HEK293 (cell line): ENCODE measurements around the gene DSCAM.

Source experiments
- CTCF ChIA-PET: fragments of 350-600 bp; formaldehyde crosslinking; extraction: SDS; loops from one replicate; lab custom pipeline; 2021; ENCODE audit warnings: antibody characterized with exemption; lab: Yijun Ruan, JAX
- POLR2A ChIA-PET: fragments of 300-600 bp; formaldehyde crosslinking; extraction: SDS; loops from one replicate; lab custom pipeline; 2020; ENCODE audit warnings: antibody characterized with exemption, inconsistent platforms; lab: Yijun Ruan, JAX
- H3K27ac ChIP-seq: fragments of 200-500 bp; sonication (Bioruptor generic); 2 replicates; pipeline ENCODE4 v1.5.1; 2014; ENCODE audit warnings: low read depth, low read length, control low read depth, inconsistent platforms; ENCODE audit errors: extremely low read depth
- H3K36me3 ChIP-seq, 2 experiments: fragments of 200-500 bp in 1 of 2; sonication (Bioruptor generic) in 1 of 2; 1 replicate in 1 of 2; 2 replicates in 1 of 2; pipeline ENCODE4 v1.5.1; 2014 to 2017; ENCODE audit warnings: inconsistent platforms in 2 of 2, low read length in 2 of 2; ENCODE audit not compliant: control insufficient read depth in 2 of 2, insufficient read depth in 1 of 2
- H3K4me1 ChIP-seq: fragments of 200-500 bp; sonication (Bioruptor generic); 2 replicates; pipeline ENCODE4 v1.5.1; 2014; ENCODE audit warnings: mild to moderate bottlenecking, low read length, inconsistent platforms; ENCODE audit not compliant: control insufficient read depth, insufficient read depth
- H3K4me3 ChIP-seq: 2 replicates; pipeline ENCODE4 v1.5.1; 2011; ENCODE audit warnings: low read depth, mild to moderate bottlenecking, control low read depth, low read length, moderate library complexity
- H3K9me3 ChIP-seq: fragments of 200-500 bp; sonication (Bioruptor generic); 2 replicates; pipeline ENCODE4 v1.5.1; 2014; ENCODE audit warnings: low read depth, low read length, inconsistent platforms; ENCODE audit not compliant: control insufficient read depth, insufficient read depth
- FEZF1 ChIP-seq: fragments of 450-650 bp; formaldehyde crosslinking; IDR thresholded peaks from 2 replicates; pipeline ENCODE4 v1.5.1; 2016; ENCODE audit warnings: missing biosample characterization, missing genetic modification characterization
- GLIS1 ChIP-seq: fragments of 450-650 bp; formaldehyde crosslinking; IDR thresholded peaks from 2 replicates; pipeline ENCODE4 v1.5.1; 2016; ENCODE audit warnings: missing biosample characterization, missing genetic modification characterization
- KLF9 ChIP-seq: fragments of 450-650 bp; formaldehyde crosslinking; IDR thresholded peaks from 2 replicates; pipeline ENCODE4 v1.5.1; 2016; ENCODE audit warnings: missing biosample characterization, missing genetic modification characterization, low read depth
- PRDM1 ChIP-seq: fragments of 450-650 bp; formaldehyde crosslinking; IDR thresholded peaks from 2 replicates; pipeline ENCODE4; 2016; ENCODE audit warnings: missing biosample characterization, missing genetic modification characterization
- SALL2 ChIP-seq: fragments of 450-650 bp; formaldehyde crosslinking; IDR thresholded peaks from 2 replicates; pipeline ENCODE4 v1.5.0; 2017; ENCODE audit warnings: missing biosample characterization, mild to moderate bottlenecking, missing genetic modification characterization, borderline replicate concordance
- ZNF2 ChIP-seq: fragments of 450-650 bp; formaldehyde crosslinking; IDR thresholded peaks from 2 replicates; pipeline ENCODE4 v1.5.1; 2016; ENCODE audit warnings: missing biosample characterization, missing genetic modification characterization
- ZNF548 ChIP-seq: fragments of 450-650 bp; formaldehyde crosslinking; IDR thresholded peaks from 2 replicates; pipeline ENCODE4 v1.5.1; 2016; ENCODE audit warnings: missing biosample characterization, missing genetic modification characterization
- ZNF561 ChIP-seq: fragments of 450-650 bp; IDR thresholded peaks from 2 replicates; pipeline ENCODE4 v1.5.1; 2018; ENCODE audit warnings: missing biosample characterization, missing genetic modification characterization, borderline replicate concordance
- ZNF621 ChIP-seq: fragments of 450-650 bp; formaldehyde crosslinking; IDR thresholded peaks from 2 replicates; pipeline ENCODE4 v1.5.1; 2017; ENCODE audit warnings: missing biosample characterization, missing genetic modification characterization
- ZNF664 ChIP-seq: fragments of 450-650 bp; formaldehyde crosslinking; IDR thresholded peaks from 2 replicates; pipeline ENCODE4 v1.5.1; 2016; ENCODE audit warnings: missing biosample characterization, missing genetic modification characterization
- ZNF707 ChIP-seq: fragments of 450-650 bp; formaldehyde crosslinking; IDR thresholded peaks from 2 replicates; pipeline ENCODE4 v1.5.1; 2016; ENCODE audit warnings: missing biosample characterization, missing genetic modification characterization
- ZNF777 ChIP-seq: fragments of 450-650 bp; formaldehyde crosslinking; IDR thresholded peaks from 2 replicates; pipeline ENCODE4 v1.5.1; 2017; ENCODE audit warnings: missing biosample characterization, missing genetic modification characterization, borderline replicate concordance
- ZNF785 ChIP-seq: fragments of 450-650 bp; formaldehyde crosslinking; IDR thresholded peaks from 2 replicates; pipeline ENCODE4 v1.5.1; 2016; ENCODE audit warnings: missing biosample characterization, missing genetic modification characterization
- ZNF791 ChIP-seq: fragments of 450-650 bp; formaldehyde crosslinking; IDR thresholded peaks from 2 replicates; pipeline ENCODE4 v1.5.1; 2016; ENCODE audit warnings: missing biosample characterization, missing genetic modification characterization
- TF ChIP-seq, protein P1 (sequence below): sonication (generic); formaldehyde crosslinking; IDR thresholded peaks from 2 replicates; pipeline ENCODE4 v1.8.1; 2022; ENCODE audit warnings: mild to moderate bottlenecking, moderate library complexity, missing genetic modification reagents
- TF ChIP-seq, protein P2 (sequence below): fragments of 450-650 bp; formaldehyde crosslinking; conservative IDR thresholded peaks from 2 replicates; pipeline ENCODE4 v1.5.1; 2016; ENCODE audit warnings: low read depth, missing biosample characterization, missing genetic modification characterization
- TF ChIP-seq, protein P3 (sequence below): fragments of 450-650 bp; formaldehyde crosslinking; IDR thresholded peaks from 2 replicates; pipeline ENCODE4 v1.5.1; 2017; ENCODE audit warnings: missing biosample characterization, mild to moderate bottlenecking, missing genetic modification characterization, moderate library complexity
- TF ChIP-seq, protein P4 (sequence below): fragments of 450-650 bp; formaldehyde crosslinking; IDR thresholded peaks from 2 replicates; pipeline ENCODE4 v1.5.1; 2016; ENCODE audit warnings: missing biosample characterization, missing genetic modification characterization
- TF ChIP-seq, protein P5 (sequence below): fragments of 450-650 bp; formaldehyde crosslinking; IDR thresholded peaks from 2 replicates; pipeline ENCODE4 v1.5.1; 2016; ENCODE audit warnings: missing biosample characterization, missing genetic modification characterization
- TF ChIP-seq, protein P6 (sequence below): fragments of 450-650 bp; IDR thresholded peaks from 2 replicates; pipeline ENCODE4 v1.5.1; 2018; ENCODE audit warnings: missing biosample characterization, mild to moderate bottlenecking, missing genetic modification characterization

DSCAM gene

DNA sequence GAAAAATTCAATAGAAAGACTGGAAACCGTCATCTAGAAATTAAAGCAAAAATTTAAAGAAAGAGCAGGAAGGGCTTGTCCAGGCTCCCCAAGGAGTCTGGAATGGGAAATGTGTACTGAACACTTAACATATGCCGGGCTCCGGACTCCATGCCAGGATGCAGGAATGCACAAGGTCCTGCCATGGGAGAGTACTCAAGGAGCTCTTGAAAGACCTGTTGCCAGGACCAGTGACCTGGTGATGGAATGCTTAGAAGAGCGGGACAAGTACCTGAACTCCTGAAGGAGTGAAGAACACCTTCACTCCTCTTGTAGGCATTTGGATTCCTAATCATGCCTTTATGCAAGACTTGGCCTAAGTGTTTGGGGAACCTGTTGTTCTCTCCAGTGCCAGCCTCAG, 16.9 kb upstream of the DSCAM start:
- Histone ChIP-seq H3K9me3 (no peaks in the 10 kb centered on the region), H3K36me3 (no peaks in the 10 kb centered on the region), H3K4me1 (no peaks in the 10 kb centered on the region), H3K4me3 (no peak overlapping the region), H3K27ac (no peak overlapping the region)
- POLR2A ChIA-PET, result no interaction called here
- TF ChIP-seq, protein P1, sequence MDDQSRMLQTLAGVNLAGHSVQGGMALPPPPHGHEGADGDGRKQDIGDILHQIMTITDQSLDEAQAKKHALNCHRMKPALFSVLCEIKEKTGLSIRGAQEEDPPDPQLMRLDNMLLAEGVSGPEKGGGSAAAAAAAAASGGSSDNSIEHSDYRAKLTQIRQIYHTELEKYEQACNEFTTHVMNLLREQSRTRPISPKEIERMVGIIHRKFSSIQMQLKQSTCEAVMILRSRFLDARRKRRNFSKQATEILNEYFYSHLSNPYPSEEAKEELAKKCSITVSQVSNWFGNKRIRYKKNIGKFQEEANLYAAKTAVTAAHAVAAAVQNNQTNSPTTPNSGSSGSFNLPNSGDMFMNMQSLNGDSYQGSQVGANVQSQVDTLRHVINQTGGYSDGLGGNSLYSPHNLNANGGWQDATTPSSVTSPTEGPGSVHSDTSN, result no peak
- TF ChIP-seq PRDM1 (tag by site-specific recombination) (no peak), ZNF707 (tag by site-specific recombination) (no peak), ZNF2 (no peak), ZNF561 (no peak), KLF9 (tag by site-specific recombination) (no peak), ZNF621 (tag by site-specific recombination) (no peak), SALL2 (tag by site-specific recombination) (no peak), ZNF777 (tag by site-specific recombination) (no peak), ZNF664 (tag by site-specific recombination) (no peak), FEZF1 (tag by site-specific recombination) (no peak), GLIS1 (tag by site-specific recombination) (no peak), ZNF548 (tag by site-specific recombination) (no peak), ZNF785 (tag by site-specific recombination) (no peak), ZNF791 (tag by site-specific recombination) (no peak)
- TF ChIP-seq, protein P2, sequence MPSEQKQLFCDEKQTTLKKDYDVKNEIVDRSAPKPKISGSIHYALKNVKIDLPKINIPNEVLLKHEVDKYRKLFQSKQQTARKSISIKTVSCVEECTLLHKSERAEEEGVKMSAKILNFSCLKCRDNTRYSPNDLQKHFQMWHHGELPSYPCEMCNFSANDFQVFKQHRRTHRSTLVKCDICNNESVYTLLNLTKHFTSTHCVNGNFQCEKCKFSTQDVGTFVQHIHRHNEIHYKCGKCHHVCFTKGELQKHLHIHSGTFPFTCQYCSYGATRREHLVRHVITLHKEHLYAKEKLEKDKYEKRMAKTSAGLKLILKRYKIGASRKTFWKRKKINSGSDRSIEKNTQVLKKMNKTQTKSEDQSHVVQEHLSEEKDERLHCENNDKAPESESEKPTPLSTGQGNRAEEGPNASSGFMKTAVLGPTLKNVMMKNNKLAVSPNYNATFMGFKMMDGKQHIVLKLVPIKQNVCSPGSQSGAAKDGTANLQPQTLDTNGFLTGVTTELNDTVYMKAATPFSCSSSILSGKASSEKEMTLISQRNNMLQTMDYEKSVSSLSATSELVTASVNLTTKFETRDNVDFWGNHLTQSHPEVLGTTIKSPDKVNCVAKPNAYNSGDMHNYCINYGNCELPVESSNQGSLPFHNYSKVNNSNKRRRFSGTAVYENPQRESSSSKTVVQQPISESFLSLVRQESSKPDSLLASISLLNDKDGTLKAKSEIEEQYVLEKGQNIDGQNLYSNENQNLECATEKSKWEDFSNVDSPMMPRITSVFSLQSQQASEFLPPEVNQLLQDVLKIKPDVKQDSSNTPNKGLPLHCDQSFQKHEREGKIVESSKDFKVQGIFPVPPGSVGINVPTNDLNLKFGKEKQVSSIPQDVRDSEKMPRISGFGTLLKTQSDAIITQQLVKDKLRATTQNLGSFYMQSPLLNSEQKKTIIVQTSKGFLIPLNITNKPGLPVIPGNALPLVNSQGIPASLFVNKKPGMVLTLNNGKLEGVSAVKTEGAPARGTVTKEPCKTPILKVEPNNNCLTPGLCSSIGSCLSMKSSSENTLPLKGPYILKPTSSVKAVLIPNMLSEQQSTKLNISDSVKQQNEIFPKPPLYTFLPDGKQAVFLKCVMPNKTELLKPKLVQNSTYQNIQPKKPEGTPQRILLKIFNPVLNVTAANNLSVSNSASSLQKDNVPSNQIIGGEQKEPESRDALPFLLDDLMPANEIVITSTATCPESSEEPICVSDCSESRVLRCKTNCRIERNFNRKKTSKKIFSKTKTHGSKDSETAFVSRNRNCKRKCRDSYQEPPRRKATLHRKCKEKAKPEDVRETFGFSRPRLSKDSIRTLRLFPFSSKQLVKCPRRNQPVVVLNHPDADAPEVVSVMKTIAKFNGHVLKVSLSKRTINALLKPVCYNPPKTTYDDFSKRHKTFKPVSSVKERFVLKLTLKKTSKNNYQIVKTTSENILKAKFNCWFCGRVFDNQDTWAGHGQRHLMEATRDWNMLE, result no peak
- TF ChIP-seq, protein P3, sequence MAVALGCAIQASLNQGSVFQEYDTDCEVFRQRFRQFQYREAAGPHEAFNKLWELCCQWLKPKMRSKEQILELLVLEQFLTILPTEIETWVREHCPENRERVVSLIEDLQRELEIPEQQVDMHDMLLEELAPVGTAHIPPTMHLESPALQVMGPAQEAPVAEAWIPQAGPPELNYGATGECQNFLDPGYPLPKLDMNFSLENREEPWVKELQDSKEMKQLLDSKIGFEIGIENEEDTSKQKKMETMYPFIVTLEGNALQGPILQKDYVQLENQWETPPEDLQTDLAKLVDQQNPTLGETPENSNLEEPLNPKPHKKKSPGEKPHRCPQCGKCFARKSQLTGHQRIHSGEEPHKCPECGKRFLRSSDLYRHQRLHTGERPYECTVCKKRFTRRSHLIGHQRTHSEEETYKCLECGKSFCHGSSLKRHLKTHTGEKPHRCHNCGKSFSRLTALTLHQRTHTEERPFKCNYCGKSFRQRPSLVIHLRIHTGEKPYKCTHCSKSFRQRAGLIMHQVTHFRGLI (tag by site-specific recombination), result no peak
- TF ChIP-seq, protein P4, sequence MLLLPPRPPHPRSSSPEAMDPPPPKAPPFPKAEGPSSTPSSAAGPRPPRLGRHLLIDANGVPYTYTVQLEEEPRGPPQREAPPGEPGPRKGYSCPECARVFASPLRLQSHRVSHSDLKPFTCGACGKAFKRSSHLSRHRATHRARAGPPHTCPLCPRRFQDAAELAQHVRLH (tag by site-specific recombination), result no peak
- TF ChIP-seq, protein P5, sequence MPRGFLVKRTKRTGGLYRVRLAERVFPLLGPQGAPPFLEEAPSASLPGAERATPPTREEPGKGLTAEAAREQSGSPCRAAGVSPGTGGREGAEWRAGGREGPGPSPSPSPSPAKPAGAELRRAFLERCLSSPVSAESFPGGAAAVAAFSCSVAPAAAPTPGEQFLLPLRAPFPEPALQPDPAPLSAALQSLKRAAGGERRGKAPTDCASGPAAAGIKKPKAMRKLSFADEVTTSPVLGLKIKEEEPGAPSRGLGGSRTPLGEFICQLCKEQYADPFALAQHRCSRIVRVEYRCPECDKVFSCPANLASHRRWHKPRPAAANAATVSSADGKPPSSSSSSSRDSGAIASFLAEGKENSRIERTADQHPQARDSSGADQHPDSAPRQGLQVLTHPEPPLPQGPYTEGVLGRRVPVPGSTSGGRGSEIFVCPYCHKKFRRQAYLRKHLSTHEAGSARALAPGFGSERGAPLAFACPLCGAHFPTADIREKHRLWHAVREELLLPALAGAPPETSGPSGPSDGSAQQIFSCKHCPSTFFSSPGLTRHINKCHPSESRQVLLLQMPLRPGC (tag by site-specific recombination), result no peak
- TF ChIP-seq, protein P6, sequence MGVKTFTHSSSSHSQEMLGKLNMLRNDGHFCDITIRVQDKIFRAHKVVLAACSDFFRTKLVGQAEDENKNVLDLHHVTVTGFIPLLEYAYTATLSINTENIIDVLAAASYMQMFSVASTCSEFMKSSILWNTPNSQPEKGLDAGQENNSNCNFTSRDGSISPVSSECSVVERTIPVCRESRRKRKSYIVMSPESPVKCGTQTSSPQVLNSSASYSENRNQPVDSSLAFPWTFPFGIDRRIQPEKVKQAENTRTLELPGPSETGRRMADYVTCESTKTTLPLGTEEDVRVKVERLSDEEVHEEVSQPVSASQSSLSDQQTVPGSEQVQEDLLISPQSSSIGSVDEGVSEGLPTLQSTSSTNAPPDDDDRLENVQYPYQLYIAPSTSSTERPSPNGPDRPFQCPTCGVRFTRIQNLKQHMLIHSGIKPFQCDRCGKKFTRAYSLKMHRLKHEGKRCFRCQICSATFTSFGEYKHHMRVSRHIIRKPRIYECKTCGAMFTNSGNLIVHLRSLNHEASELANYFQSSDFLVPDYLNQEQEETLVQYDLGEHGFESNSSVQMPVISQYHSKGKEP (tag by site-specific recombination), result no peak
- CTCF ChIA-PET, result no interaction called here
